ENCODE results near the gene SPEF2. TPM values are rescaled to one million over a fixed set of nuclear protein-coding genes. Genes with fewer than 3 reads are reported as not detected.

The SPEF2 gene
- total RNA-seq, 1 donor from 2014 or later = 12.1 TPM

DNA sequence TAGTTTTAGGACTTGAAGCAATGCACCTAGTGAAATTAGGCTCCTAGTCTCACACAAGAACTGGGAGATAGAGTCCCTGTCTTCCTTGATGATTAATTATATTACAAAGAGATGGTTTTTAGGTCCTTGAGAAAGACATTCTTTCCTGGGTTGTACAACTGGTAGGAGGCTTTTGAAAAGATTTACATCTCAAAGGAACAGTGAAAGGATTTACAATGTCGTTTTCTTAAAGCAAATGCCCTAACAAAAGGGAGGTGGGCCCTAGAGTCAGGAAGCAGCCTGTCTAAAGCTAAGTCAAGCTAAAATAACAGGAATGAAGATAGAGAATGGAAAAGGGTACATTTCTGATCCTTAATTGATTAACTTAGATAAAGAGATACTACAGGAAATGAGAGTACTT is 136.8 kb downstream of the SPEF2 start:
- H3K27me3 Mint-ChIP-seq (ENCODE audit: low read depth) = peaks cover 21% of the 10 kb centered on the region
- peaks cover 5% of the 10 kb centered on the region for H3K9me3 Mint-ChIP-seq
- DNase-seq (ENCODE audit: low spot score in 2 of 2, unreplicated experiment in 2 of 2) = no peak
- TF ChIP-seq, protein P1, sequence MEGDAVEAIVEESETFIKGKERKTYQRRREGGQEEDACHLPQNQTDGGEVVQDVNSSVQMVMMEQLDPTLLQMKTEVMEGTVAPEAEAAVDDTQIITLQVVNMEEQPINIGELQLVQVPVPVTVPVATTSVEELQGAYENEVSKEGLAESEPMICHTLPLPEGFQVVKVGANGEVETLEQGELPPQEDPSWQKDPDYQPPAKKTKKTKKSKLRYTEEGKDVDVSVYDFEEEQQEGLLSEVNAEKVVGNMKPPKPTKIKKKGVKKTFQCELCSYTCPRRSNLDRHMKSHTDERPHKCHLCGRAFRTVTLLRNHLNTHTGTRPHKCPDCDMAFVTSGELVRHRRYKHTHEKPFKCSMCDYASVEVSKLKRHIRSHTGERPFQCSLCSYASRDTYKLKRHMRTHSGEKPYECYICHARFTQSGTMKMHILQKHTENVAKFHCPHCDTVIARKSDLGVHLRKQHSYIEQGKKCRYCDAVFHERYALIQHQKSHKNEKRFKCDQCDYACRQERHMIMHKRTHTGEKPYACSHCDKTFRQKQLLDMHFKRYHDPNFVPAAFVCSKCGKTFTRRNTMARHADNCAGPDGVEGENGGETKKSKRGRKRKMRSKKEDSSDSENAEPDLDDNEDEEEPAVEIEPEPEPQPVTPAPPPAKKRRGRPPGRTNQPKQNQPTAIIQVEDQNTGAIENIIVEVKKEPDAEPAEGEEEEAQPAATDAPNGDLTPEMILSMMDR (IDR thresholded peaks at IDR 0.05; ENCODE audit: unreplicated experiment) = no peak
- no peak overlapping the region for H3K4me3 Mint-ChIP-seq
- no peaks in the 10 kb centered on the region for H3K36me3 Mint-ChIP-seq
- H3K4me1 Mint-ChIP-seq = no peaks in the 10 kb centered on the region
- H3K27ac Mint-ChIP-seq = no peak overlapping the region

DNA sequence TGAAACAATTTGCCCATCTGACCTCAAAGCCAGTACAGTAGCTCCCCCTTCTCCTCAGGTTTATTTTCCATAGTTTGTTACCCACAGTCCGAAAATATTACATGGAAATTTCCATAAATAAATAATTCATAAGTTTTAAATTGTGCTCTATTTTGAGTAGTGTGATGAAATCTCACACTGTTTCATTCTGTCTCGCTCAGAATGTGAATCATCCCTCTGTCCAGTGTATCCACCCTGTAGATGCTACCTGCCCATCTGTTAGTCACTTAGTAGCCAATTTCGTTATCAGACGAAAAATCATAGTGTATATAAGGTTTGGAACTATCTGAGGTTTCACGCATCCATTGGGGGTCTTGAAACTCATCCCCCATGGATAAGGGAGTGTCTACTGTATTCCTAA is 138.3 kb downstream of the SPEF2 start:
- Mint-ChIP-seq H3K4me3 (no peak overlapping the region), H3K36me3 (no peaks in the 10 kb centered on the region), H3K4me1 (no peaks in the 10 kb centered on the region), H3K27ac (no peak overlapping the region), H3K27me3 (ENCODE audit: low read depth) (peaks cover 29% of the 10 kb centered on the region), H3K9me3 (no peaks in the 10 kb centered on the region)
- TF ChIP-seq, protein P1 (IDR thresholded peaks at IDR 0.05; ENCODE audit: unreplicated experiment) = no peak
- DNase-seq (ENCODE audit: low spot score in 2 of 2, unreplicated experiment in 2 of 2) = no peak

DNA sequence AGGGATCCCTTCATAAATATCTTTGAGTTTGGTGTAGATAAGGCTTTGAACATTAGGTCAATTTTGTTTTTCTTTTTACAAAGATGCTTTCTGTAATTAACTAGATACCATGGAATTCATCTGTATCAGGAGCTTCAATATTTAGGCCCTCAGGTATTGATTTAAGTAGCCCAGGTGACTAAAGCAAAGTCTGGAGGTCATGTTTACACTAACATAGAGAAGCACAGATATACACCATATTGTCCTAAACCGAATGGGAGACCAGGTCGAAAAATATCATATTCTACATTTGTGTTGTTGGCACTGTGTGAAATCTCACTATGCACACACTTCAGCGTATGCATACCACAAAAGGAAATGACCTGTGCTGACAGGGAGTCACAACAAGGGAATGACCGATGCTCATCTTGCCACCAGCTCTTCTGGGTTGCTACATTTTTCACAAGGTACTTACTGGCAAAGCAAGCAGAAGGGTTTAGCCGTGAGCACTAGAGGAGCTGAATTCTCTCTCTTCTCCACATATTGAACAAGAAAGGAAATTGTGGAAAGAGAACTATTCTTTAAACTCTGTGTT is 140.6 kb downstream of the SPEF2 start:
- TF ChIP-seq, protein P1 (IDR thresholded peaks at IDR 0.05; ENCODE audit: unreplicated experiment) = no peak
- no peak for DNase-seq (ENCODE audit: low spot score in 2 of 2, unreplicated experiment in 2 of 2)
- H3K36me3 Mint-ChIP-seq = no peaks in the 10 kb centered on the region
- H3K27me3 Mint-ChIP-seq (ENCODE audit: low read depth) = peaks cover 47% of the 10 kb centered on the region
- H3K9me3 Mint-ChIP-seq = no peaks in the 10 kb centered on the region
- H3K27ac Mint-ChIP-seq = no peak overlapping the region
- no peaks in the 10 kb centered on the region for H3K4me1 Mint-ChIP-seq
- H3K4me3 Mint-ChIP-seq = no peak overlapping the region

DNA sequence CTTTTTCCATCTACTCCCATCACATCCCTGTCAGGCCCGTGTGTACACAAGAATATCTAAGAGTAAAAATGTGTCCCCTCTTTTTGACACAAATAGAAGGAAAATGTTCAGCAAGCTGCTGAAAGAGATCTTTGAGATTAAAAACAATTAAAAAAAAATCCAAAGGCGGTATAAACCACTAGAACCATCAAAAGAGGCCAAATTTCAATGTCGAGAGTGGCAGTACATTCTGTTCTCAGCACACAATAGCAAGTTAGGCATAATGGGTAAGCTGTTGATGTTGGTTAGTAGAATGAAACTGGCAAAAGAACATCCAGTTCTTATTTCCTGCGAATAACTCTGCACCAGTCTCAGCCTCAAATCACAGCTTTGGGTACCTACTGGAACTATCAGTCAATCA is 143.9 kb downstream of the SPEF2 start:
- H3K27me3 Mint-ChIP-seq (ENCODE audit: low read depth) = peaks cover 47% of the 10 kb centered on the region
- H3K36me3 Mint-ChIP-seq = no peaks in the 10 kb centered on the region
- no peaks in the 10 kb centered on the region for H3K9me3 Mint-ChIP-seq
- H3K4me3 Mint-ChIP-seq = no peak overlapping the region
- TF ChIP-seq, protein P1 (IDR thresholded peaks at IDR 0.05; ENCODE audit: unreplicated experiment) = no peak
- H3K4me1 Mint-ChIP-seq = peaks cover 3% of the 10 kb centered on the region
- H3K27ac Mint-ChIP-seq = no peak overlapping the region
- DNase-seq (ENCODE audit: low spot score in 2 of 2, unreplicated experiment in 2 of 2) = no peak

DNA sequence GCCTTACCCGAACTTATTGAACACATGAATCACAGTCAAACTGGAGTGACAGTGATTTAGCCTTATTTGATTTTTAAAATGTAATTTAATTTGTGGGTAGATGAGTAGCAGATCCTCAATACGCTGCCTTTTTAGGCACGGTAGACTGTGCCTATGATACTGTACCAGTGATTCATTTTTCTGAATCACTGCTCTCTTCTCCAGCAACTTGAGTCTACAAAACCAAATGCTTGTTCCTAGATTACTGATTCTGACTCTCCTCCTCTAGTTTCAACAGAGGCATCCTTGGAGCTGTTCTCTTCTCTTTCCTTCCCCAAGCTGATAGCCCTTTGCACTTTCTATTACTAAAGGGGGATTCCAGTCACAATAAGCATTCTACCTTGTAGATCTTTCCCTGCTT is 144.7 kb downstream of the SPEF2 start:
- Mint-ChIP-seq H3K9me3 (no peaks in the 10 kb centered on the region), H3K4me1 (peaks cover 3% of the 10 kb centered on the region), H3K4me3 (no peak overlapping the region), H3K36me3 (no peaks in the 10 kb centered on the region), H3K27me3 (ENCODE audit: low read depth) (peaks cover 49% of the 10 kb centered on the region), H3K27ac (no peak overlapping the region)
- TF ChIP-seq, protein P1 (IDR thresholded peaks at IDR 0.05; ENCODE audit: unreplicated experiment) = no peak
- DNase-seq (ENCODE audit: low spot score in 2 of 2, unreplicated experiment in 2 of 2) = no peak

DNA sequence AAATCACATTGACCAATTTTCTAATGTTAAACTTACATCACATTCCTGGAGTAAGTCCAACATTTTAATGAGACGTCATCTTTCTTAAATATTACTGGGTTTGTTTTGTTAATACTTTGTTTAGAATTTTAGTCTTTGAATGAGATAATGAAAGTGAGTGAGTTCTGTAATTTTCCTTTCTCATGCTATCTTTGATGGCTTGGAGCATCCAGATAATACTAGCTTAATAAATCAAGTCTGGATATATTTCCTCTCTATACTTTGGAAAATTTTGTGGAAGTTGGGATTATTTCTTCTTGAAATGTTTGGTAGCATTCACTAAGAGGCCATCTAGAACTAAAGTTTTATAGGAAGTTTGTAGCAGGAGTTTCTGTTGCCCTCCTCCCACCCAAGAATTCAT is 148.3 kb downstream of the SPEF2 start:
- Mint-ChIP-seq H3K4me1 (peaks cover 3% of the 10 kb centered on the region), H3K36me3 (no peaks in the 10 kb centered on the region), H3K4me3 (no peak overlapping the region), H3K9me3 (no peaks in the 10 kb centered on the region), H3K27ac (no peak overlapping the region), H3K27me3 (ENCODE audit: low read depth) (peaks cover 53% of the 10 kb centered on the region)
- TF ChIP-seq, protein P1 (IDR thresholded peaks at IDR 0.05; ENCODE audit: unreplicated experiment) = no peak
- no peak for DNase-seq (ENCODE audit: low spot score in 2 of 2, unreplicated experiment in 2 of 2)
